GM12878 (cell line): ENCODE measurements around the gene CDC14C. TPM values are rescaled to one million over a fixed set of nuclear protein-coding genes. Genes with fewer than 3 reads are reported as not detected.

ENCODE experiments used
- ATAC-seq: fragments of 200-7000 bp; cut with Tn5 transposase; 3 replicates; pipeline ENCODE4 v1.9.1; 2020; ENCODE audit warnings: mild to moderate bottlenecking, moderate library complexity
- BruUV-seq: library from RNA; stranded (reverse); fragments of 400-500 nt; replicated peaks from 2 replicates; lab custom pipeline; 2021; lab: Mats Ljungman, UMichigan
- CTCF ChIA-PET: fragments of 300-600 bp; sonication (Branson Sonifier 250); formaldehyde crosslinking; extraction: SDS; loops from one replicate; lab custom pipeline; 2021; ENCODE audit warnings: inconsistent platforms; lab: Yijun Ruan, JAX
- POLR2A ChIA-PET: fragments of 350-600 bp; formaldehyde crosslinking; extraction: SDS; loops from one replicate; lab custom pipeline; 2021; ENCODE audit warnings: inconsistent platforms; lab: Charles Lee
- RAD21 ChIA-PET: fragments of 300-600 bp; sonication (Branson Sonifier 250); formaldehyde crosslinking; loops from one replicate; lab custom pipeline; 2023; ENCODE audit warnings: antibody characterized with exemption; ENCODE audit not compliant: unreplicated experiment; lab: Charles Lee
- SMC1A ChIA-PET: fragments of 300-600 bp; sonication (Branson Sonifier 250); formaldehyde crosslinking; loops from one replicate; lab custom pipeline; 2023; ENCODE audit not compliant: unreplicated experiment, uncharacterized antibody; lab: Charles Lee
- DNase-seq: peaks from one replicate; pipeline ENCODE4 v3.0.0-alpha.2; 2011; ENCODE audit warnings: low read depth, low spot score
- FAIRE-seq: peaks from 3 replicates; lab custom pipeline; 2011; peaks lifted over from hg19 to GRCh38; lab: Jason Lieb, UNC
- H2AFZ ChIP-seq: 2 replicates; pipeline ENCODE4 v1.6.0; 2011; ENCODE audit warnings: low read depth, low read length, control low read depth; ENCODE audit not compliant: control insufficient read depth
- H3K27ac ChIP-seq: 2 replicates; pipeline ENCODE4 v1.5.1; 2011; ENCODE audit warnings: control low read depth; ENCODE audit not compliant: control insufficient read depth, insufficient read depth
- H3K27me3 ChIP-seq, 2 experiments: replicated peaks in 1 of 2; 2 replicates each; pipeline versions ENCODE4 v1.6.0 to v1.6.1; 2011; ENCODE audit warnings: low read length in 1 of 2; ENCODE audit not compliant: control insufficient read depth in 2 of 2, insufficient read depth in 2 of 2
- H3K36me3 ChIP-seq, 2 experiments: 2 replicates each; pipeline ENCODE4 v1.5.1; 2011; ENCODE audit warnings: low read length in 1 of 2; ENCODE audit not compliant: control insufficient read depth in 2 of 2, insufficient read depth in 2 of 2
- H3K4me1 ChIP-seq: 2 replicates; pipeline ENCODE4 v1.6.1; 2011; ENCODE audit warnings: mild to moderate bottlenecking, low read length, moderate library complexity, mixed read lengths; ENCODE audit not compliant: control insufficient read depth, insufficient read depth
- H3K4me2 ChIP-seq: 2 replicates; pipeline ENCODE4 v1.6.0; 2011; ENCODE audit warnings: control low read depth; ENCODE audit not compliant: control insufficient read depth, insufficient read depth
- H3K4me3 ChIP-seq: fragments of 200-600 bp; sonication (generic); 2 replicates; pipeline ENCODE4 v1.5.1; 2016
- H3K79me2 ChIP-seq: 2 replicates; pipeline ENCODE4 v1.6.0; 2011; ENCODE audit warnings: low read length; ENCODE audit not compliant: control insufficient read depth, insufficient read depth
- H3K9ac ChIP-seq: 2 replicates; pipeline ENCODE4 v1.8.0; 2011; ENCODE audit warnings: low read length, control low read depth, mixed read lengths; ENCODE audit not compliant: control insufficient read depth, insufficient read depth
- H3K9me3 ChIP-seq: replicated peaks from 3 replicates; pipeline ENCODE4 v1.5.1; 2011; ENCODE audit warnings: mild to moderate bottlenecking, low read length; ENCODE audit not compliant: control insufficient read depth, insufficient read depth
- H4K20me1 ChIP-seq: 2 replicates; pipeline ENCODE4 v1.6.0; 2011; ENCODE audit not compliant: control insufficient read depth, insufficient read depth
- ASH2L ChIP-seq: fragments of 300-600, 200-600 bp; sonication (generic); IDR thresholded peaks from 2 replicates; pipeline ENCODE4 v1.6.1; 2017; ENCODE audit warnings: low read depth, mild to moderate bottlenecking, borderline replicate concordance
- CBX3 ChIP-seq: fragments of 200-600 bp; sonication (generic); IDR thresholded peaks from 2 replicates; pipeline ENCODE4 v1.6.1; 2016; ENCODE audit warnings: low read depth, borderline replicate concordance
- CEBPB ChIP-seq, 2 experiments: fragments of 150-350 bp in 1 of 2; IDR thresholded peaks; 2 replicates each; pipeline ENCODE4 v1.6.1; 2012 to 2014; ENCODE audit warnings: low read depth in 2 of 2, low read length in 2 of 2, borderline replicate concordance in 1 of 2, inconsistent platforms in 1 of 2
- EP300 ChIP-seq, 2 experiments: fragments of 150-350 bp in 1 of 2; IDR thresholded peaks; 2 replicates each; pipeline ENCODE4 v1.6.1; 2011 to 2012; ENCODE audit warnings: low read depth in 2 of 2, low read length in 2 of 2, borderline replicate concordance in 1 of 2, improper control_type of control experiment in 1 of 2, inconsistent platforms in 1 of 2; ENCODE audit not compliant: control insufficient read depth in 1 of 2
- FOXK2 ChIP-seq: fragments of 450-650 bp; IDR thresholded peaks from 2 replicates; pipeline ENCODE4 v1.6.1; 2017; ENCODE audit warnings: mild to moderate bottlenecking, moderate library complexity
- FOXM1 ChIP-seq: IDR thresholded peaks from 2 replicates; pipeline ENCODE4 v1.6.1; 2012; ENCODE audit warnings: low read depth, mild to moderate bottlenecking, inconsistent platforms, low read length, moderate library complexity
- HDGF ChIP-seq: fragments of 450-650 bp; IDR thresholded peaks from 2 replicates; pipeline ENCODE4 v1.6.1; 2016; ENCODE audit warnings: antibody characterized with exemption
- KDM1A ChIP-seq: fragments of 200-600 bp; sonication (generic); IDR thresholded peaks from 2 replicates; pipeline ENCODE4 v1.6.1; 2016; ENCODE audit warnings: borderline replicate concordance
- NFYA ChIP-seq: IDR thresholded peaks from 2 replicates; pipeline ENCODE4 v1.6.1; 2011; ENCODE audit warnings: low read depth, mild to moderate bottlenecking, low read length, improper control_type of control experiment, borderline replicate concordance
- SP1 ChIP-seq: IDR thresholded peaks from one replicate; pipeline ENCODE4 v1.6.1; 2011; ENCODE audit warnings: low read depth, low read length
- YBX1 ChIP-seq: fragments of 450-650 bp; IDR thresholded peaks from 2 replicates; pipeline ENCODE4 v1.6.1; 2016; ENCODE audit warnings: antibody characterized with exemption
- ZNF24 ChIP-seq: fragments of 450-650 bp; IDR thresholded peaks from 2 replicates; pipeline ENCODE4 v1.6.1; 2017; ENCODE audit warnings: antibody characterized with exemption, mild to moderate bottlenecking
- WGBS: methylation state at CpG from one replicate; pipeline ENCODE4 v1.1.6; 2016; ENCODE audit warnings: low lambda C conversion rate; ENCODE audit not compliant: insufficient replicate concordance, insufficient coverage; ENCODE audit errors: missing lambda C conversion rate; 5-methylcytosine and 5-hydroxymethylcytosine counted together
- in situ Hi-C: fragments of 300-500 bp; cut with MboI; formaldehyde crosslinking; loops from 9 replicates; pipeline ENCODE4 v1.14.3; 2018; ENCODE audit warnings: mixed read lengths
- intact Hi-C: fragments of 100-400 bp; cut with micrococcal nuclease; formaldehyde crosslinking; loops from one replicate; pipeline ENCODE4 v1.14.2; 2022; ENCODE audit not compliant: unreplicated experiment
- polyA plus RNA-seq, 11 experiments: library from polyadenylated mRNA; depleted of rRNA in 4 of 11; unstranded in 6 of 11; stranded (reverse) in 5 of 11; fragments of >200 nt; fragmentation: Nextera tagmentation in 4 of 11; fragmentation: Illumina TruSeq in 1 of 11; extraction: Ambion mirVana in 4 of 11; extraction: Trizol in 1 of 11; gene quantifications; 1 replicate in 1 of 11; 2 replicates in 10 of 11; pipeline versions ENCODE4 v1.2.1 to v1.2.3, GENCODE V29; 2011 to 2016; ENCODE audit warnings: inconsistent platforms in 2 of 11, missing spikeins in 2 of 11, low read depth in 1 of 11
- total RNA-seq, 4 experiments: library from RNA; depleted of rRNA in 3 of 4; stranded (reverse); fragments of >200 nt in 3 of 4; fragmentation: Illumina TruSeq in 1 of 4; extraction: Trizol in 1 of 4; gene quantifications; 2 replicates each; pipeline versions ENCODE4 v1.2.1 to v1.2.3, GENCODE V29; 2013 to 2021
- TF ChIP-seq, protein P1 (sequence below): fragments of 450-650 bp; formaldehyde crosslinking; IDR thresholded peaks from 2 replicates; pipeline ENCODE4 v1.4.0; 2020; ENCODE audit warnings: mild to moderate bottlenecking, moderate library complexity
- TF ChIP-seq, protein P2 (sequence below): fragments of 150-350 bp; IDR thresholded peaks from 2 replicates; pipeline ENCODE4 v1.6.1; 2014; ENCODE audit warnings: mild to moderate bottlenecking, low read depth, low read length

CDC14C gene
- total and polyA plus RNA-seq, 10 of the 15 experiments (the other 5 are each of a cell fraction or from before 2014, with no cell fraction given): 0.03 TPM; not detected in 9

DNA sequence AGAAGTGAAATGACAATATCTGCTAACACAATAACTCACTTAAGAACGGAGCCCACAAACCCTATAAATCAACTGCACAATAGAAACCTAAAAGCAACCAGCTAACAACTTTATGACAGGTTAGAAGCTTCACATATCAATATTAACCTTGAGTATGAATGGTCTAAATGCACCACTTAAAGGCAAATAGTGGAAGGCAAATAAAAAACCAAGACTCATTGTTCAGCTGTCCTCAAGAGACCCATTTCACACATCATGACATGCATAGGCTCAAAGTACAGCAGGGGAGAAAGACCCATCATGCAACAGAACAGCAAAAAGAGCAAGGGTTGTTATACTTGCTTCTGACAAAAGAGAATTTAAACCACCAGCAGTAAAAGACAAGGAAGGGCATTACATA lies 46.8 kb downstream of the CDC14C start:
- Histone ChIP-seq H3K9me3 (no peaks in the 10 kb centered on the region), H3K27ac (no peak overlapping the region), H3K4me3 (no peak overlapping the region), H3K9ac (no peak overlapping the region), H3K4me2 (no peak overlapping the region), H3K79me2 (no peaks in the 10 kb centered on the region), H3K36me3 (no peaks in the 10 kb centered on the region), H3K4me1 (no peaks in the 10 kb centered on the region), H3K27me3 (no peaks in the 10 kb centered on the region), H2AFZ (no peak overlapping the region)
- intact Hi-C loops: no loop called here
- ATAC-seq (no peak), FAIRE-seq (no peak), DNase-seq (no peak)
- ChIA-PET SMC1A (no interaction called here), CTCF (no interaction called here), RAD21 (no interaction called here)
- no TSS peak for BruUV-seq
- in situ Hi-C loops: no loop called here
- TF ChIP-seq YBX1 (no peak), CBX3 (no peak)
- TF ChIP-seq, all 136 proteins: peak for 0
- no peaks in the 10 kb centered on the region for H4K20me1 ChIP-seq
- WGBS: 0% methylated on average over 1 of the region's 1 CpG
- POLR2A ChIA-PET: no interaction called here

DNA sequence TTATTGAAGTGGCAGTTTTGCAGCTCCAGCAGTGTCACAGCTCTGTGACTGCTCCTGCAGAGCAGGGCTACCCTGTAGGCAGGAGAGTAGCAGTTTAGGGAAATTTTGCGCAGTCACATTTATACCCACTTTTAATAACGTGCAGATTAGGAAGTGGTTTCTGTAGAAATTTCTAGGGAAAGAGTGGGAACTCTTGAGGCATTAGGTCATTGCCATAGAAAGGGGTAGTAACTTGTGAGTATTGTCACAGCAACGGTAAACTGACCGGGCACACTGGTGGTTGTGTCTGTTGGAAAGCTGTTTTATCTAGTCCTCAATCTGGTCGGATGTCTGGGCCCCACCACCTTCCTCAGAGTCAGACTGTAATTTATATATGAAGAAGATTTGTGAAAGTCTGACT lies 51.9 kb downstream of the CDC14C start:
- intact Hi-C loops (no loop called here), in situ Hi-C loops (no loop called here)
- no peaks in the 10 kb centered on the region for H3K79me2 ChIP-seq
- RAD21 ChIA-PET: no interaction called here
- H3K27ac ChIP-seq: no peak overlapping the region
- CTCF ChIA-PET: interaction anchor here (1.6 kb wide), 1 partner anchor 25 kb away, joined by 3 read pairs; no protein-coding TSS in a partner anchor
- SMC1A ChIA-PET: no interaction called here
- POLR2A ChIA-PET: no interaction called here
- no peak overlapping the region for H3K9ac ChIP-seq
- DNase-seq (no peak), FAIRE-seq (no peak), ATAC-seq (no peak)
- H3K4me1 ChIP-seq: no peaks in the 10 kb centered on the region
- no peak overlapping the region for H3K4me3 ChIP-seq
- H4K20me1 ChIP-seq: no peaks in the 10 kb centered on the region
- no peaks in the 10 kb centered on the region for H3K9me3 ChIP-seq
- BruUV-seq: no TSS peak
- H3K4me2 ChIP-seq: no peak overlapping the region
- no peaks in the 10 kb centered on the region for H3K27me3 ChIP-seq
- no peaks in the 10 kb centered on the region for H3K36me3 ChIP-seq
- 36% methylated on average over 5 of the region's 5 CpGs for WGBS
- H2AFZ ChIP-seq: no peak overlapping the region
- TF ChIP-seq, protein P1, sequence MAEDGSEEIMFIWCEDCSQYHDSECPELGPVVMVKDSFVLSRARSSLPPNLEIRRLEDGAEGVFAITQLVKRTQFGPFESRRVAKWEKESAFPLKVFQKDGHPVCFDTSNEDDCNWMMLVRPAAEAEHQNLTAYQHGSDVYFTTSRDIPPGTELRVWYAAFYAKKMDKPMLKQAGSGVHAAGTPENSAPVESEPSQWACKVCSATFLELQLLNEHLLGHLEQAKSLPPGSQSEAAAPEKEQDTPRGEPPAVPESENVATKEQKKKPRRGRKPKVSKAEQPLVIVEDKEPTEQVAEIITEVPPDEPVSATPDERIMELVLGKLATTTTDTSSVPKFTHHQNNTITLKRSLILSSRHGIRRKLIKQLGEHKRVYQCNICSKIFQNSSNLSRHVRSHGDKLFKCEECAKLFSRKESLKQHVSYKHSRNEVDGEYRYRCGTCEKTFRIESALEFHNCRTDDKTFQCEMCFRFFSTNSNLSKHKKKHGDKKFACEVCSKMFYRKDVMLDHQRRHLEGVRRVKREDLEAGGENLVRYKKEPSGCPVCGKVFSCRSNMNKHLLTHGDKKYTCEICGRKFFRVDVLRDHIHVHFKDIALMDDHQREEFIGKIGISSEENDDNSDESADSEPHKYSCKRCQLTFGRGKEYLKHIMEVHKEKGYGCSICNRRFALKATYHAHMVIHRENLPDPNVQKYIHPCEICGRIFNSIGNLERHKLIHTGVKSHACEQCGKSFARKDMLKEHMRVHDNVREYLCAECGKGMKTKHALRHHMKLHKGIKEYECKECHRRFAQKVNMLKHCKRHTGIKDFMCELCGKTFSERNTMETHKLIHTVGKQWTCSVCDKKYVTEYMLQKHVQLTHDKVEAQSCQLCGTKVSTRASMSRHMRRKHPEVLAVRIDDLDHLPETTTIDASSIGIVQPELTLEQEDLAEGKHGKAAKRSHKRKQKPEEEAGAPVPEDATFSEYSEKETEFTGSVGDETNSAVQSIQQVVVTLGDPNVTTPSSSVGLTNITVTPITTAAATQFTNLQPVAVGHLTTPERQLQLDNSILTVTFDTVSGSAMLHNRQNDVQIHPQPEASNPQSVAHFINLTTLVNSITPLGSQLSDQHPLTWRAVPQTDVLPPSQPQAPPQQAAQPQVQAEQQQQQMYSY: no peak
- TF ChIP-seq CEBPB (IDR thresholded peaks at IDR 0.05; ENCODE audit: borderline replicate concordance in 1 of 2, low read depth in 2 of 2, low read length in 2 of 2) (no peak), NFYA (no peak), ASH2L (no peak), SP1 (no peak), ZNF24 (no peak), HDGF (no peak), FOXM1 (no peak), EP300 (IDR thresholded peaks at IDR 0.05; ENCODE audit: borderline replicate concordance in 1 of 2, control insufficient read depth in 1 of 2, low read depth in 2 of 2, low read length in 2 of 2) (no peak), KDM1A (no peak), FOXK2 (no peak)
- TF ChIP-seq, protein P2, sequence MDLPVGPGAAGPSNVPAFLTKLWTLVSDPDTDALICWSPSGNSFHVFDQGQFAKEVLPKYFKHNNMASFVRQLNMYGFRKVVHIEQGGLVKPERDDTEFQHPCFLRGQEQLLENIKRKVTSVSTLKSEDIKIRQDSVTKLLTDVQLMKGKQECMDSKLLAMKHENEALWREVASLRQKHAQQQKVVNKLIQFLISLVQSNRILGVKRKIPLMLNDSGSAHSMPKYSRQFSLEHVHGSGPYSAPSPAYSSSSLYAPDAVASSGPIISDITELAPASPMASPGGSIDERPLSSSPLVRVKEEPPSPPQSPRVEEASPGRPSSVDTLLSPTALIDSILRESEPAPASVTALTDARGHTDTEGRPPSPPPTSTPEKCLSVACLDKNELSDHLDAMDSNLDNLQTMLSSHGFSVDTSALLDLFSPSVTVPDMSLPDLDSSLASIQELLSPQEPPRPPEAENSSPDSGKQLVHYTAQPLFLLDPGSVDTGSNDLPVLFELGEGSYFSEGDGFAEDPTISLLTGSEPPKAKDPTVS: no peak
